ENCODE measurements around the gene KNL1. TPM values are rescaled to one million over a fixed set of nuclear protein-coding genes. Genes with fewer than 3 reads are reported as not detected.

The KNL1 gene
- polyA plus RNA-seq, result 1.1 TPM

- Mint-ChIP-seq H3K27ac (peak within 1 kb of the TSS; percentile 94 to 99 (median 98)), H3K4me3 (peak within 1 kb of the TSS; percentile 90 to 99 (median 96)), H3K4me1 (peaks cover 15 to 24% (median 19%) of the 10 kb centered on the region in 3 donors), H3K27me3 (no peaks in the 10 kb centered on the region), H3K9me3 (no peaks in the 10 kb centered on the region), H3K36me3 (no peaks in the 10 kb centered on the region)
Observed at GRCh38 chr15:40593588-40594428, at the start of gene KNL1. Gene KNL1 (plus strand): TSS chr15:40594249. CDS start chr15:40602932, 8,683 bp downstream.

- peaks cover 33 to 59% (median 47%) of the 10 kb centered on the region in 3 donors for H3K4me1 Mint-ChIP-seq
Observed at GRCh38 chr15:40545457-40545856, 48.6 kb upstream of the KNL1 start.

GRCh38 chr15:40548610-40549009 lies 45.4 kb upstream of the KNL1 start:
- H3K27ac Mint-ChIP-seq, result peak overlapping the region in 2 of 3 donors; percentile 40 to 97
- H3K36me3 Mint-ChIP-seq, result peaks cover 18% of the 10 kb centered on the region
- H3K4me1 Mint-ChIP-seq, result peaks cover 45 to 65% (median 47%) of the 10 kb centered on the region in 3 donors

More at GRCh38 chr15:40545457-40545856, 48.6 kb upstream of the KNL1 start:
- Mint-ChIP-seq H3K27me3 (no peaks in the 10 kb centered on the region), H3K4me3 (peak overlapping the region in 1 of 4 donors; percentile 89), H3K9me3 (peaks cover 0 to 2% (median 0%) of the 10 kb centered on the region in 3 donors), H3K27ac (peak overlapping the region; percentile 35 to 85 (median 48)), H3K36me3 (peaks cover 13% of the 10 kb centered on the region)

GRCh38 chr15:40549894-40550293 lies 44.2 kb upstream of the KNL1 start:
- Mint-ChIP-seq H3K9me3 (peaks cover 0 to 2% (median 0%) of the 10 kb centered on the region in 3 donors), H3K4me3 (peak overlapping the region; percentile 57 to 76 (median 67)), H3K4me1 (peaks cover 42 to 65% (median 49%) of the 10 kb centered on the region in 3 donors), H3K36me3 (peaks cover 16% of the 10 kb centered on the region), H3K27me3 (no peaks in the 10 kb centered on the region), H3K27ac (peak overlapping the region; percentile 67 to 97 (median 69))

More at GRCh38 chr15:40548610-40549009, 45.4 kb upstream of the KNL1 start:
- no peaks in the 10 kb centered on the region for H3K27me3 Mint-ChIP-seq
- H3K9me3 Mint-ChIP-seq, result peaks cover 0 to 2% (median 0%) of the 10 kb centered on the region in 3 donors
- H3K4me3 Mint-ChIP-seq, result no peak overlapping the region

GRCh38 chr15:40550341-40551037 lies 43.6 kb upstream of the KNL1 start:
- H3K4me3 Mint-ChIP-seq, result peak overlapping the region; percentile 57 to 76 (median 67)

GRCh38 chr15:40554161-40554525 lies 39.9 kb upstream of the KNL1 start:
- peak overlapping the region; percentile 88 to 99 (median 95) for H3K4me3 Mint-ChIP-seq
- H3K4me1 Mint-ChIP-seq, result peaks cover 59 to 72% (median 71%) of the 10 kb centered on the region in 3 donors
- H3K36me3 Mint-ChIP-seq, result peaks cover 28% of the 10 kb centered on the region
- no peaks in the 10 kb centered on the region for H3K27me3 Mint-ChIP-seq
- H3K9me3 Mint-ChIP-seq, result no peaks in the 10 kb centered on the region
- peak overlapping the region; percentile 97 to 98 (median 97) for H3K27ac Mint-ChIP-seq

More at GRCh38 chr15:40550341-40551037, 43.6 kb upstream of the KNL1 start:
- Mint-ChIP-seq H3K9me3 (peaks cover 0 to 2% (median 0%) of the 10 kb centered on the region in 3 donors), H3K4me1 (peaks cover 42 to 63% (median 49%) of the 10 kb centered on the region in 3 donors), H3K27me3 (no peaks in the 10 kb centered on the region), H3K36me3 (peaks cover 20% of the 10 kb centered on the region), H3K27ac (peak overlapping the region; percentile 67 to 97 (median 69))

GRCh38 chr15:40555876-40556275 lies 38.2 kb upstream of the KNL1 start:
- Mint-ChIP-seq H3K27ac (peak overlapping the region; percentile 61 to 98 (median 63)), H3K4me1 (peaks cover 54 to 71% (median 70%) of the 10 kb centered on the region in 3 donors), H3K4me3 (peak overlapping the region in 3 of 4 donors; percentile 18 to 99 (median 20)), H3K36me3 (peaks cover 31% of the 10 kb centered on the region), H3K9me3 (no peaks in the 10 kb centered on the region), H3K27me3 (no peaks in the 10 kb centered on the region)

GRCh38 chr15:40558952-40559742 lies 34.9 kb upstream of the KNL1 start:
- no peaks in the 10 kb centered on the region for H3K27me3 Mint-ChIP-seq
- H3K27ac Mint-ChIP-seq, result peak overlapping the region; percentile 90 to 98 (median 95)
- peaks cover 26% of the 10 kb centered on the region for H3K36me3 Mint-ChIP-seq
- H3K9me3 Mint-ChIP-seq, result no peaks in the 10 kb centered on the region
- H3K4me3 Mint-ChIP-seq, result peak overlapping the region; percentile 69 to 90 (median 88)
- peaks cover 56 to 69% (median 63%) of the 10 kb centered on the region in 3 donors for H3K4me1 Mint-ChIP-seq

- Mint-ChIP-seq H3K36me3 (peaks cover 10% of the 10 kb centered on the region), H3K9me3 (no peaks in the 10 kb centered on the region), H3K27me3 (no peaks in the 10 kb centered on the region), H3K4me3 (peak overlapping the region; percentile 33 to 72 (median 56)), H3K4me1 (peaks cover 43 to 54% (median 44%) of the 10 kb centered on the region in 3 donors), H3K27ac (peak overlapping the region in 2 of 3 donors; percentile 55 to 61)
Observed at GRCh38 chr15:40562691-40563090, 31.4 kb upstream of the KNL1 start.

GRCh38 chr15:40563426-40563825 lies 30.6 kb upstream of the KNL1 start:
- Mint-ChIP-seq H3K9me3 (no peaks in the 10 kb centered on the region), H3K27me3 (no peaks in the 10 kb centered on the region), H3K4me3 (peak overlapping the region; percentile 81 to 96 (median 94)), H3K36me3 (peaks cover 8% of the 10 kb centered on the region), H3K4me1 (peaks cover 37 to 48% (median 38%) of the 10 kb centered on the region in 3 donors), H3K27ac (no peak overlapping the region)

- H3K36me3 Mint-ChIP-seq, result peaks cover 8% of the 10 kb centered on the region
- H3K4me3 Mint-ChIP-seq, result peak within 1 kb of the TSS; percentile 81 to 98 (median 95)
- no peaks in the 10 kb centered on the region for H3K9me3 Mint-ChIP-seq
- no peaks in the 10 kb centered on the region for H3K27me3 Mint-ChIP-seq
- H3K4me1 Mint-ChIP-seq, result peaks cover 34 to 43% (median 41%) of the 10 kb centered on the region in 3 donors
- peak within 1 kb of the TSS; percentile 66 to 98 (median 96) for H3K27ac Mint-ChIP-seq
Observed at GRCh38 chr15:40564591-40565332, 29.3 kb upstream of the KNL1 start, which contains the start of gene CCDC32. Gene CCDC32 (minus strand): TSS chr15:40565042. CDS start chr15:40563015, 2,027 bp downstream.

- peaks cover 37 to 44% (median 43%) of the 10 kb centered on the region in 3 donors for H3K4me1 Mint-ChIP-seq
- peak overlapping the region; percentile 66 to 98 (median 96) for H3K27ac Mint-ChIP-seq
Observed at GRCh38 chr15:40565333-40566238, 28.5 kb upstream of the KNL1 start.

More at GRCh38 chr15:40565333-40566238, 28.5 kb upstream of the KNL1 start:
- Mint-ChIP-seq H3K27me3 (no peaks in the 10 kb centered on the region), H3K9me3 (no peaks in the 10 kb centered on the region), H3K36me3 (peaks cover 3% of the 10 kb centered on the region), H3K4me3 (peak overlapping the region; percentile 81 to 98 (median 95))

All from IgD-negative memory B cell (primary cell).